GM19372 (cell line): Measurements from ENCODE around the gene TMEM60.

Experiments
- ATAC-seq: cut with Tn5 transposase; IDR thresholded peaks from one replicate; pipeline ENCODE4 v1.9.1; 2021; ENCODE audit warnings: mild to moderate bottlenecking, low read depth, moderate library complexity; ENCODE audit not compliant: unreplicated experiment

The TMEM60 gene

GRCh38 chr7:77782383-77782782, 15.9 kb downstream of the TMEM60 start:
- no peak for ATAC-seq

GRCh38 chr7:77778535-77778934, 19.7 kb downstream of the TMEM60 start:
- ATAC-seq = no peak

- no peak for ATAC-seq
These were observed 26.3 kb downstream of the TMEM60 start for GRCh38 chr7:77771901-77772300.

GRCh38 chr7:77770316-77770715, 27.9 kb downstream of the TMEM60 start:
- no peak for ATAC-seq

- ATAC-seq = no peak
These were observed 31.2 kb downstream of the TMEM60 start for GRCh38 chr7:77766801-77767605.

- no peak for ATAC-seq
These were observed 32.1 kb downstream of the TMEM60 start for GRCh38 chr7:77765906-77766800.

- ATAC-seq = no peak
These were observed 32.8 kb downstream of the TMEM60 start for GRCh38 chr7:77765481-77765880.

GRCh38 chr7:77760809-77761453, 37.3 kb downstream of the TMEM60 start:
- ATAC-seq = no peak

GRCh38 chr7:77759294-77759889, 38.8 kb downstream of the TMEM60 start:
- no peak for ATAC-seq

- peak; percentile 94 for ATAC-seq
These were observed 40.6 kb downstream of the TMEM60 start for GRCh38 chr7:77757589-77757988.

GRCh38 chr7:77753173-77753572, 45.1 kb downstream of the TMEM60 start:
- ATAC-seq = no peak

- ATAC-seq = no peak
These were observed 46.2 kb downstream of the TMEM60 start for GRCh38 chr7:77752016-77752415.

GRCh38 chr7:77747718-77748117, 50.5 kb downstream of the TMEM60 start:
- ATAC-seq = no peak

- ATAC-seq = no peak
These were observed 51.1 kb downstream of the TMEM60 start for GRCh38 chr7:77747178-77747577.

- no peak for ATAC-seq
These were observed 51.4 kb downstream of the TMEM60 start for GRCh38 chr7:77746824-77747165.

GRCh38 chr7:77746164-77746823, 51.9 kb downstream of the TMEM60 start:
- no peak for ATAC-seq

GRCh38 chr7:77745746-77746145, 52.5 kb downstream of the TMEM60 start:
- ATAC-seq = no peak
